AG09319 (cell line): Measurements from ENCODE around the gene PJA1.

ENCODE experiments used
- DNase-seq: peaks from one replicate; pipeline ENCODE4 v3.0.0-alpha.2; 2010; ENCODE audit warnings: low read depth; ENCODE audit errors: extremely low read depth
- CTCF ChIP-seq: IDR thresholded peaks from 2 replicates; pipeline ENCODE4 v1.5.1; 2011; ENCODE audit warnings: low read depth, mild to moderate bottlenecking, inconsistent platforms, low read length, moderate library complexity

PJA1 gene

GRCh38 chrX:69142788-69143469 is 22.3 kb downstream of the PJA1 start:
- TF ChIP-seq CTCF, result no peak
- no peak for DNase-seq

GRCh38 chrX:69140837-69141236 is 24.4 kb downstream of the PJA1 start:
- TF ChIP-seq CTCF, result no peak
- no peak for DNase-seq

GRCh38 chrX:69139516-69139915 is 25.7 kb downstream of the PJA1 start:
- no peak for TF ChIP-seq CTCF
- DNase-seq, result no peak

GRCh38 chrX:69138512-69138911 is 26.7 kb downstream of the PJA1 start:
- no peak for DNase-seq
- no peak for TF ChIP-seq CTCF

- DNase-seq, result no peak
- TF ChIP-seq CTCF, result no peak
These were observed 27.2 kb downstream of the PJA1 start for GRCh38 chrX:69138118-69138390.

- TF ChIP-seq CTCF, result no peak; the same call in 1 of the 2 replicates
- DNase-seq, result peak; percentile 52
These were observed 27.7 kb downstream of the PJA1 start for GRCh38 chrX:69137371-69138117.

GRCh38 chrX:69136546-69137331 is 28.5 kb downstream of the PJA1 start:
- no peak for TF ChIP-seq CTCF
- no peak for DNase-seq
